Skeletal muscle cell (primary cell): ENCODE measurements around the gene TP53I11.

ENCODE experiments used
- DNase-seq: peaks from one replicate; pipeline ENCODE4 v3.0.0-alpha.2; 2010; ENCODE audit warnings: low read depth
- H3K4me3 ChIP-seq: 2 replicates; pipeline ENCODE4 v1.5.1; 2011; ENCODE audit warnings: low read depth, mild to moderate bottlenecking, control low read depth, low read length, moderate library complexity

TP53I11 gene

GRCh38 chr11:44943118-44943517 is 7.6 kb downstream of the TP53I11 start:
- no peak for DNase-seq
- H3K4me3 ChIP-seq, result no peak overlapping the region

- H3K4me3 ChIP-seq, result no peak overlapping the region
- DNase-seq, result no peak
These were observed 8.4 kb downstream of the TP53I11 start for GRCh38 chr11:44942029-44942955.

- no peak overlapping the region for H3K4me3 ChIP-seq
These were observed 9.2 kb downstream of the TP53I11 start for GRCh38 chr11:44941259-44942021.

GRCh38 chr11:44940835-44941234 is 9.8 kb downstream of the TP53I11 start:
- no peak overlapping the region for H3K4me3 ChIP-seq
- DNase-seq, result no peak

More at GRCh38 chr11:44941259-44942021, 9.2 kb downstream of the TP53I11 start:
- no peak for DNase-seq

GRCh38 chr11:44940404-44940803 is 10.3 kb downstream of the TP53I11 start:
- DNase-seq, result no peak

GRCh38 chr11:44939673-44940395 is 10.8 kb downstream of the TP53I11 start:
- no peak for DNase-seq
- no peak overlapping the region for H3K4me3 ChIP-seq

More at GRCh38 chr11:44940404-44940803, 10.3 kb downstream of the TP53I11 start:
- H3K4me3 ChIP-seq, result no peak overlapping the region

- no peak overlapping the region for H3K4me3 ChIP-seq
- no peak for DNase-seq
These were observed 12.5 kb downstream of the TP53I11 start for GRCh38 chr11:44938066-44938691.

- DNase-seq, result no peak
- no peak overlapping the region for H3K4me3 ChIP-seq
These were observed 13.6 kb downstream of the TP53I11 start for GRCh38 chr11:44936951-44937543.

GRCh38 chr11:44936525-44936924 is 14.2 kb downstream of the TP53I11 start:
- no peak overlapping the region for H3K4me3 ChIP-seq
- peak; percentile 30 for DNase-seq

- H3K4me3 ChIP-seq, result no peak overlapping the region
- DNase-seq, result no peak
These were observed 15.9 kb downstream of the TP53I11 start for GRCh38 chr11:44934735-44935250.

- no peak overlapping the region for H3K4me3 ChIP-seq
- DNase-seq, result no peak
These were observed 16.6 kb downstream of the TP53I11 start for GRCh38 chr11:44934110-44934509.

GRCh38 chr11:44931466-44931865 is 19.2 kb downstream of the TP53I11 start:
- H3K4me3 ChIP-seq, result no peak overlapping the region
- no peak for DNase-seq

- no peak overlapping the region for H3K4me3 ChIP-seq
- no peak for DNase-seq
These were observed 19.9 kb downstream of the TP53I11 start for GRCh38 chr11:44930588-44931302.

- DNase-seq, result no peak
- no peak overlapping the region for H3K4me3 ChIP-seq
These were observed 21.9 kb downstream of the TP53I11 start for GRCh38 chr11:44928816-44929215.

GRCh38 chr11:44928144-44928543 is 22.5 kb downstream of the TP53I11 start:
- DNase-seq, result no peak
- no peak overlapping the region for H3K4me3 ChIP-seq

- no peak overlapping the region for H3K4me3 ChIP-seq
- DNase-seq, result no peak
These were observed 23.5 kb downstream of the TP53I11 start for GRCh38 chr11:44927174-44927661.

- no peak overlapping the region for H3K4me3 ChIP-seq
- DNase-seq, result no peak
These were observed 24.6 kb downstream of the TP53I11 start for GRCh38 chr11:44926036-44926435.

GRCh38 chr11:44923806-44924205 is 26.9 kb downstream of the TP53I11 start:
- no peak overlapping the region for H3K4me3 ChIP-seq
- DNase-seq, result no peak
